Measurements from ENCODE around the gene KCND3. TPM values are rescaled to one million over a fixed set of nuclear protein-coding genes. Genes with fewer than 3 reads are reported as not detected.

KCND3 gene
- total RNA-seq, 1 donor from 2014 or later, result 0.15 TPM

DNA sequence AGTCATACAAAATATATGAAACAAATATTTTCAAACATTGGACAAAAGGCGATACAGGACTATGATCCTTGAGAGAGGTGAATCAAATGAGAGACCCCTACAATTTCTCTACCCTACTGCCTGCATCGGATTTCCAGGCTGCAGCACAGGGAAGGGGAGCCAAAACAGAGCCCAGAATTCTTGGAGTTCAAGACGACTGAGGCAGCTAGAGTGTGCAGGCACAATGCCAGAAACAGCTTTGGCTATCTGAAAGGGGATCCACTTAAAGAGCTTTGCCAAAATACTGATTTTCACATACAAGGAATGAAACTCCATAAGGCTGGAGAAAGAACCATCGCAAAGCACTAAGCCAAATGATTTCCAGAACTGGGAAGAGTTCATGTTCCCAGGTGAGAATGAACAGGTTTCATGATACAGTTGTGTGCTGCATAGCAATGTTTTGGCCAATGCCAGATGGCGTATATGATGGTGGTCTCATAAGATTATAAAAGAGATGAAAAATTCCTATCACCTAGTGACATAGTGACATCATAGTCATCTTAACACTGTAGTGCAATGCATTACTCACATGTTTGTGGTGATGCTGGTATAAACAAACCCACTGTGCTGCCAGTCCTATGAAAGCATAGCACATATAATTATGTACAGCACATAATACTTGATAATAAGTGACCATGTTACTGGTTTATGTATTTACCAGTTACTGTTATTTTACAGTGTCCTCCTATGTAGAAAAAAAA is 77.5 kb downstream of the KCND3 start:
- H3K4me3 Mint-ChIP-seq (ENCODE audit: unreplicated experiment), result no peak overlapping the region
- H3K27me3 Mint-ChIP-seq (ENCODE audit: unreplicated experiment), result peaks cover 1% of the 10 kb centered on the region
- DNase-seq (ENCODE audit: low spot score), result no peak
- TF ChIP-seq, protein P1, sequence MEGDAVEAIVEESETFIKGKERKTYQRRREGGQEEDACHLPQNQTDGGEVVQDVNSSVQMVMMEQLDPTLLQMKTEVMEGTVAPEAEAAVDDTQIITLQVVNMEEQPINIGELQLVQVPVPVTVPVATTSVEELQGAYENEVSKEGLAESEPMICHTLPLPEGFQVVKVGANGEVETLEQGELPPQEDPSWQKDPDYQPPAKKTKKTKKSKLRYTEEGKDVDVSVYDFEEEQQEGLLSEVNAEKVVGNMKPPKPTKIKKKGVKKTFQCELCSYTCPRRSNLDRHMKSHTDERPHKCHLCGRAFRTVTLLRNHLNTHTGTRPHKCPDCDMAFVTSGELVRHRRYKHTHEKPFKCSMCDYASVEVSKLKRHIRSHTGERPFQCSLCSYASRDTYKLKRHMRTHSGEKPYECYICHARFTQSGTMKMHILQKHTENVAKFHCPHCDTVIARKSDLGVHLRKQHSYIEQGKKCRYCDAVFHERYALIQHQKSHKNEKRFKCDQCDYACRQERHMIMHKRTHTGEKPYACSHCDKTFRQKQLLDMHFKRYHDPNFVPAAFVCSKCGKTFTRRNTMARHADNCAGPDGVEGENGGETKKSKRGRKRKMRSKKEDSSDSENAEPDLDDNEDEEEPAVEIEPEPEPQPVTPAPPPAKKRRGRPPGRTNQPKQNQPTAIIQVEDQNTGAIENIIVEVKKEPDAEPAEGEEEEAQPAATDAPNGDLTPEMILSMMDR (IDR thresholded peaks at IDR 0.05; ENCODE audit: unreplicated experiment), result no peak
- no peaks in the 10 kb centered on the region for H3K4me1 Mint-ChIP-seq (ENCODE audit: unreplicated experiment)
- no peaks in the 10 kb centered on the region for H3K9me3 Mint-ChIP-seq (ENCODE audit: unreplicated experiment)
- H3K36me3 Mint-ChIP-seq (ENCODE audit: low read depth, unreplicated experiment), result no peaks in the 10 kb centered on the region
- no peak overlapping the region for H3K27ac Mint-ChIP-seq (ENCODE audit: unreplicated experiment)

DNA sequence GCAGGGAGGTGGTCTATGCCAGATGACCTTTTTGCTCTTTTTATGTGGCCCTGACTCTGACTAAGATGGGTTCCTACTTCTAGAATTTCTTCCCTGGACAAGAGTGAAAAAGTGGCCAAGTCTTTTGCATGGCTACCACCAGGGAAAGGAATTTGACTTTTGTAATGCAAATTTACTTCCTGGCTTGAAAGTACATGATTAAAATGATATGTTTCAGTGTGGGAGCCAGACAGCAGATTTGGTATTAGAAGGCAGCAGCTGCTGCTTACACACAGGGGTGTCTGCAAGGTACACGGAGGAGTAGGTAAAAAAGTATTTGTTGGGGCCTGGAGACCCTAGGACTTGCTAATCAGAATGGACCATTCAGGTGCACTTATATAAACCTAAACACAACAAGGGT is 78.4 kb downstream of the KCND3 start:
- Mint-ChIP-seq H3K4me1 (ENCODE audit: unreplicated experiment) (no peaks in the 10 kb centered on the region), H3K27me3 (ENCODE audit: unreplicated experiment) (peaks cover 1% of the 10 kb centered on the region), H3K27ac (ENCODE audit: unreplicated experiment) (no peak overlapping the region), H3K9me3 (ENCODE audit: unreplicated experiment) (no peaks in the 10 kb centered on the region), H3K36me3 (ENCODE audit: low read depth, unreplicated experiment) (no peaks in the 10 kb centered on the region), H3K4me3 (ENCODE audit: unreplicated experiment) (no peak overlapping the region)
- TF ChIP-seq, protein P1 (IDR thresholded peaks at IDR 0.05; ENCODE audit: unreplicated experiment), result no peak
- no peak for DNase-seq (ENCODE audit: low spot score)

DNA sequence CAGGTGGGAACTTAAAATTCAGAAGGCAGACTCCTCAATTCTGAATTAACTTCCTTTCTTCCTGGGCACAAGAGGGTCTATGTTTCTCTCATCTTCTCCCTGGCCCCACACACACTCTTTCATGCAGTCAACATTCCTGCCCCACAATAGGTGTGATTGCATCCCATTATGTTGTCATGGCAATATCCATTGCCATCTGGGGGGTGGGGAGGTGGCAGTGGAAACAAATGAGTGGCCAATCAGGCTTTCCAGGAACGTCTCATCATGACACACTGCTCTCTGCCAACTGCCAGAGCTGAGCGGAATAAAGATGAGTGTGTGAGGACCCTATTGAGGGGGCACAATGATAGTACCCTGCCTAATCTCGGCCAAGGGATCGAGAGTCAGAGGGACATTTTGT is 80.4 kb downstream of the KCND3 start:
- TF ChIP-seq, protein P1 (IDR thresholded peaks at IDR 0.05; ENCODE audit: unreplicated experiment), result no peak
- DNase-seq (ENCODE audit: low spot score), result no peak
- no peak overlapping the region for H3K4me3 Mint-ChIP-seq (ENCODE audit: unreplicated experiment)
- no peaks in the 10 kb centered on the region for H3K36me3 Mint-ChIP-seq (ENCODE audit: low read depth, unreplicated experiment)
- H3K27me3 Mint-ChIP-seq (ENCODE audit: unreplicated experiment), result no peaks in the 10 kb centered on the region
- no peak overlapping the region for H3K27ac Mint-ChIP-seq (ENCODE audit: unreplicated experiment)
- no peaks in the 10 kb centered on the region for H3K9me3 Mint-ChIP-seq (ENCODE audit: unreplicated experiment)
- H3K4me1 Mint-ChIP-seq (ENCODE audit: unreplicated experiment), result no peaks in the 10 kb centered on the region

DNA sequence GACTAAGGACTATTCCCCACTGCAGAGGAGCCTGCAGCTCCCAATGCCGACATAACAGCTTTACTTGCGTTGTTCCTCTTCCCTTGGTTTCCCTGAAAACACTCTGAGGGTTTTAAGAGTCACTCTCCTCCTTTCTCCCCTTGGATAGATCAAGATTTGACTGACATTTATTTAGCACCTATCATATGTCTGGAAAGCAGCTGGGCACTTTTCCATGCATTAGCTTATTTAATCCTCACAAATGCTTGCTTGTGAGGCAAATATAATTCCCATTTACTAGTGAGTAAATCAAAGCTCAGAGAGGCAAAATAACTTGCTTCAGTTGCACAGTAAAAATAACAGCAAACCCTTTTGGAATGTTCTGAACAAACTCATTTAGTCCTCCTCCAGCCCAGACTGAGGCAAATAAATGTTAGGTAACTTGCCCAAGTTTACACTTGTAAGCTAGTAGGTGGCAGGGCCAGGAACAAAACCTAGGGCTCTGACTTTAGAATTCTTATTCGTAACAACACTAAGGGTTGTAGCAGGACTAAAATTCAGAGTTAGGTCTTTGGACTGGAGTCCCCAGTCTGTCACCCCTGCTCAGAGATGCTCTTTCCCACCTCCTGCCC is 81.4 kb downstream of the KCND3 start:
- TF ChIP-seq, protein P1 (IDR thresholded peaks at IDR 0.05; ENCODE audit: unreplicated experiment), result no peak
- Mint-ChIP-seq H3K4me3 (ENCODE audit: unreplicated experiment) (no peak overlapping the region), H3K27me3 (ENCODE audit: unreplicated experiment) (no peaks in the 10 kb centered on the region), H3K36me3 (ENCODE audit: low read depth, unreplicated experiment) (no peaks in the 10 kb centered on the region), H3K4me1 (ENCODE audit: unreplicated experiment) (no peaks in the 10 kb centered on the region), H3K9me3 (ENCODE audit: unreplicated experiment) (no peaks in the 10 kb centered on the region), H3K27ac (ENCODE audit: unreplicated experiment) (no peak overlapping the region)
- no peak for DNase-seq (ENCODE audit: low spot score)

DNA sequence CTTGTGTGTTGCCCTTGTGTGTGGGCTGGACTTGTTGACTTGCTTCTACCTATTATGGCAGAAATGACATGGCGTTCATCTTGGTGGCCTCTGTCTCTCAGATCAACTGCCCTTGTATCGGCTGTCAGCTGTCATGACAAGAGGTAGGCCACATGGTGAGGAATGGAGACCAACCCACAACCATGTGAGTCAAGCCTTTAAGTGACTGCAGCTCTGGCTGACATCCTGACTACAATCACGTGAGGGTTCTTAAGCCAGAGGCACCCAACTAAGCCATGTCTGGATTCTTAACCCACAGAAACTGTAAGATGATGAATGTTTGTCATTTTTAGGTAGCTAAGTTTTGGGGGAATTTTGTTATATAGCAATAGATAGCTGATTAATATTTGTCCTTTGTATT is 82.1 kb downstream of the KCND3 start:
- H3K9me3 Mint-ChIP-seq (ENCODE audit: unreplicated experiment), result no peaks in the 10 kb centered on the region
- DNase-seq (ENCODE audit: low spot score), result no peak
- no peaks in the 10 kb centered on the region for H3K4me1 Mint-ChIP-seq (ENCODE audit: unreplicated experiment)
- H3K4me3 Mint-ChIP-seq (ENCODE audit: unreplicated experiment), result no peak overlapping the region
- H3K27ac Mint-ChIP-seq (ENCODE audit: unreplicated experiment), result no peak overlapping the region
- TF ChIP-seq, protein P1 (IDR thresholded peaks at IDR 0.05; ENCODE audit: unreplicated experiment), result no peak
- H3K36me3 Mint-ChIP-seq (ENCODE audit: low read depth, unreplicated experiment), result no peaks in the 10 kb centered on the region
- H3K27me3 Mint-ChIP-seq (ENCODE audit: unreplicated experiment), result no peaks in the 10 kb centered on the region
